Measurements from ENCODE around the gene ARHGEF19.

DNA sequence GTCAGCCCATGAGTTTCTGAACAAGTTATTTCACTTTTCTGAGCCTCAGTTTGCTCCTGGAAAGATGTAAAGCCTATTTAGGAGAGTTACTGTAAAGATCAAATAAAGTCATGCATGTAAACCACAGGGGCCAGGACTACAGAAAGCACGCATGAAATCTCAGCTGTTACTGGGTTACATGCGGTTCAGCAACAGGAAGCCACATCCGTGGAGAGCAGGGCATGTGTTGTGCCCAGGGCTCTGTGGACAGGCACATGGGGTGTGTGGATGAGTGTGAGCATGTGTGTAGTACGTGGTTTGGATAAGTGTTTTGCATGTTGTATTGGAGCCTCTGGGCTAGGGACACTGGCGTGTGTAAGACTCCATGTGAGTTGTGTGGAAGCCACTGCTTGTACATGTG, 54.4 kb downstream of the ARHGEF19 start:
- no peak for TF ChIP-seq EZH2phosphoT487 (IDR thresholded peaks at IDR 0.05; ENCODE audit: borderline replicate concordance, low read length)
- TF ChIP-seq, protein P1, sequence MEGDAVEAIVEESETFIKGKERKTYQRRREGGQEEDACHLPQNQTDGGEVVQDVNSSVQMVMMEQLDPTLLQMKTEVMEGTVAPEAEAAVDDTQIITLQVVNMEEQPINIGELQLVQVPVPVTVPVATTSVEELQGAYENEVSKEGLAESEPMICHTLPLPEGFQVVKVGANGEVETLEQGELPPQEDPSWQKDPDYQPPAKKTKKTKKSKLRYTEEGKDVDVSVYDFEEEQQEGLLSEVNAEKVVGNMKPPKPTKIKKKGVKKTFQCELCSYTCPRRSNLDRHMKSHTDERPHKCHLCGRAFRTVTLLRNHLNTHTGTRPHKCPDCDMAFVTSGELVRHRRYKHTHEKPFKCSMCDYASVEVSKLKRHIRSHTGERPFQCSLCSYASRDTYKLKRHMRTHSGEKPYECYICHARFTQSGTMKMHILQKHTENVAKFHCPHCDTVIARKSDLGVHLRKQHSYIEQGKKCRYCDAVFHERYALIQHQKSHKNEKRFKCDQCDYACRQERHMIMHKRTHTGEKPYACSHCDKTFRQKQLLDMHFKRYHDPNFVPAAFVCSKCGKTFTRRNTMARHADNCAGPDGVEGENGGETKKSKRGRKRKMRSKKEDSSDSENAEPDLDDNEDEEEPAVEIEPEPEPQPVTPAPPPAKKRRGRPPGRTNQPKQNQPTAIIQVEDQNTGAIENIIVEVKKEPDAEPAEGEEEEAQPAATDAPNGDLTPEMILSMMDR (IDR thresholded peaks at IDR 0.05; ENCODE audit: low read depth, low read length, poor library complexity, severe bottlenecking): no peak

Data from DOHH2 (cell line).